ENCODE results near the gene ACVR2B. TPM values are rescaled to one million over a fixed set of nuclear protein-coding genes. Genes with fewer than 3 reads are reported as not detected.

The ACVR2B gene
- total RNA-seq, 1 donor from 2014 or later = 6.6 TPM

DNA sequence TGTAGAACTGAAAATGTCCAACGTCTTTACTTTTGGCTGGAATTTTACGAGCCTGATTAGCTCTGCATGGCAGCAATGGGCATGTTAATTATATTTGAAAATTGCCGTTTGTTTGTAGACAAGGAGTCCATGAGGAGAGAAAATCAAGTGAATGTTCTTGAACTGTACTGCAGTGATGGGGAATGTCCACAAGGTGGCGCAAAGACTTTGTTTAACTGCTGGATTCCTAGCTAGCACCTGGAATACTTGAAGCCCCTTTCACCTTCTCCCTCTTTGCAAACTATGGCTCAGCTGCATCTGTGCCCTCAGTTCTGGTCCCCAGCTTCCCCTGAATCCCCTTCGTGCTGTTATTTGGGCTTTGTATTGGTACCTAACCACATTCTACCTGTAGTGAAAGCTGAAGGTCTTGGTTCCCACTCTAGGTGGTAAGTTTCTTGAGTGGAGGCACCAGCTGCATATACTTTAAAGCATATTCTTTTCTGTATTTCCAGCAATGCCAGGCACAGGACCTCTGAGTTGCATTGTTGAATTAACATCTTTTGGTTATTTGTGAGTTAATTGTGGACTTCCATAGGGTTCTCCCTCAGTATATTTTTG lies 67.8 kb downstream of the ACVR2B start:
- TF ChIP-seq, protein P1, sequence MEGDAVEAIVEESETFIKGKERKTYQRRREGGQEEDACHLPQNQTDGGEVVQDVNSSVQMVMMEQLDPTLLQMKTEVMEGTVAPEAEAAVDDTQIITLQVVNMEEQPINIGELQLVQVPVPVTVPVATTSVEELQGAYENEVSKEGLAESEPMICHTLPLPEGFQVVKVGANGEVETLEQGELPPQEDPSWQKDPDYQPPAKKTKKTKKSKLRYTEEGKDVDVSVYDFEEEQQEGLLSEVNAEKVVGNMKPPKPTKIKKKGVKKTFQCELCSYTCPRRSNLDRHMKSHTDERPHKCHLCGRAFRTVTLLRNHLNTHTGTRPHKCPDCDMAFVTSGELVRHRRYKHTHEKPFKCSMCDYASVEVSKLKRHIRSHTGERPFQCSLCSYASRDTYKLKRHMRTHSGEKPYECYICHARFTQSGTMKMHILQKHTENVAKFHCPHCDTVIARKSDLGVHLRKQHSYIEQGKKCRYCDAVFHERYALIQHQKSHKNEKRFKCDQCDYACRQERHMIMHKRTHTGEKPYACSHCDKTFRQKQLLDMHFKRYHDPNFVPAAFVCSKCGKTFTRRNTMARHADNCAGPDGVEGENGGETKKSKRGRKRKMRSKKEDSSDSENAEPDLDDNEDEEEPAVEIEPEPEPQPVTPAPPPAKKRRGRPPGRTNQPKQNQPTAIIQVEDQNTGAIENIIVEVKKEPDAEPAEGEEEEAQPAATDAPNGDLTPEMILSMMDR (IDR thresholded peaks at IDR 0.05) = peak; percentile 91
- peaks cover 39% of the 10 kb centered on the region for H3K36me3 ChIP-seq
- no peaks in the 10 kb centered on the region for H3K27me3 ChIP-seq
- no peaks in the 10 kb centered on the region for H3K9me3 ChIP-seq
- intact Hi-C loops (cut with DNase I) = no loop called here
- H3K4me3 ChIP-seq = no peak overlapping the region
- ATAC-seq (peak; percentile 83), DNase-seq (no peak)
- H3K4me1 ChIP-seq = no peaks in the 10 kb centered on the region
- no peak overlapping the region for H3K27ac ChIP-seq

DNA sequence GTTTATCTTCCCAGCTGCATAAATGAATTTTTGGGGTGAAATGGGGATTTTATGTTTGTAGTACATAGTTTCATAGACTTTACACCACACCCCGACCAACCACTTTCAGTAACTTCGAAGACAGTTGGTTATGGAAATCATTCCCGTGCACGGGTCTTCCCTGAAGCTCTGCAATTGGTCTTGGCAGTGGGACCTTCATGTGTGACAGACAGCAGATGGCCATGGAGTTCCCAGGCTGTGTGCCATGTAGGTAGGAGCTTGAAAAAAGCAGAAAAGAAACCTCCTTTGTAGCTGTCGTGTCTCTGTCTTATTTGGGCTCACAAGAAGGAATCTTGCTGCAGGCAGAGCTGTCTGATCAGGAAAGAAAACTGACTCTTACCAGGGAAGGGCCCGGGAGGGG lies 68.3 kb downstream of the ACVR2B start:
- H3K36me3 ChIP-seq = peaks cover 39% of the 10 kb centered on the region
- no peaks in the 10 kb centered on the region for H3K27me3 ChIP-seq
- no peaks in the 10 kb centered on the region for H3K9me3 ChIP-seq
- ATAC-seq (no peak), DNase-seq (no peak)
- intact Hi-C loops (cut with DNase I) = no loop called here
- TF ChIP-seq, protein P1 (IDR thresholded peaks at IDR 0.05) = no peak
- no peak overlapping the region for H3K4me3 ChIP-seq
- H3K4me1 ChIP-seq = no peaks in the 10 kb centered on the region
- H3K27ac ChIP-seq = no peak overlapping the region

DNA sequence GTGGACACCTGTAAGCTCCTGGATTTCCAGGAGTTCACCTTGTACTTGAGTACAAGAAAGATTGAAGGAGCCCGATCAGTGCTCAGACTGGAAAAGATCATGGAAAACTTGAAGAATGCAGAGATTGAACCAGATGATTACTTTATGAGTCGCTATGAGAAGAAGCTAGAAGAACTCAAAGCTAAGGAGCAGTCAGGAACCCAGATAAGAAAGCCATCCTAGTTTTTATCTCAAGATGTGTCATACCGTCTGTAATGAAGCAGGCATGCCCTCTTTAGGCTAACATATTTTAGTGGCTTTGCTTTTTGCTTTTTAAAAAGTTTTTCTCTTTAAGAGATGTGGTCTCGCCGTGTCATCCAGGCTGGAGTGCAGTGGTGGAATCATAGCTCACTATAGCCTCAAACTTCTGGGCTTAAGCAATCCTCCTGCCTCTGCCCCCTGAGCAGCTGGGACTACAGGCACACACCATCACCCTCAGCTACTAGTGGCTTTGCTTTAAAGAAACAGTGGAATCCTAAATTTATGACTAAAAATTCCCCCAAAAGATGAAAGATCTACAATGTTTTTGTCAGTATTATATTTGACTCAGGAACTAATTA lies 70.5 kb downstream of the ACVR2B start:
- DNase-seq (no peak), ATAC-seq (no peak)
- H3K9me3 ChIP-seq = no peaks in the 10 kb centered on the region
- TF ChIP-seq, protein P1 (IDR thresholded peaks at IDR 0.05) = no peak
- H3K36me3 ChIP-seq = peaks cover 35% of the 10 kb centered on the region
- no peak overlapping the region for H3K4me3 ChIP-seq
- intact Hi-C loops (cut with DNase I) = no loop called here
- H3K27me3 ChIP-seq = no peaks in the 10 kb centered on the region
- no peak overlapping the region for H3K27ac ChIP-seq
- no peaks in the 10 kb centered on the region for H3K4me1 ChIP-seq

DNA sequence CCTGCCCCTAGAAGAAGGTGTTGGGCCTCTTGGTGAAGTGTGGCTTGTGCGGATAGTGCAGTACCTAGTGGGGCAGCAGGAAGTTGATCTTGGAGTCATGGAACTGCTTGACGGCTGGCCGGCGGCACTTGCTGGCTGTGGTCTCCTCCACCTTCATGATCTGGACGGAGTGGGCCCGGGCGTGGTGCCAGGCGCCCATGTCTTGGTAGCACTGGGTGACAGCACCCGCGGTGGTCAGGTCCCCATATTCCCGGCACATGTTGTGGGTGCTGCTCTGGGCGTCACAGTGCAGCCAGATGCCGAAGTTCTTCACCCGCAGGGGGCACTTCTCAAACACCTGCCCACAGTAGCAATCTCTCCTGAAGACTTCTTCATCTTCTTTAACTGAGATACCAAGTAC lies 73.1 kb downstream of the ACVR2B start:
- H3K27ac ChIP-seq = no peak overlapping the region
- DNase-seq (no peak), ATAC-seq (no peak)
- H3K27me3 ChIP-seq = no peaks in the 10 kb centered on the region
- no peaks in the 10 kb centered on the region for H3K9me3 ChIP-seq
- intact Hi-C loops (cut with DNase I) = no loop called here
- H3K4me3 ChIP-seq = no peak overlapping the region
- H3K4me1 ChIP-seq = no peaks in the 10 kb centered on the region
- TF ChIP-seq, protein P1 (IDR thresholded peaks at IDR 0.05) = no peak
- H3K36me3 ChIP-seq = peaks cover 32% of the 10 kb centered on the region

DNA sequence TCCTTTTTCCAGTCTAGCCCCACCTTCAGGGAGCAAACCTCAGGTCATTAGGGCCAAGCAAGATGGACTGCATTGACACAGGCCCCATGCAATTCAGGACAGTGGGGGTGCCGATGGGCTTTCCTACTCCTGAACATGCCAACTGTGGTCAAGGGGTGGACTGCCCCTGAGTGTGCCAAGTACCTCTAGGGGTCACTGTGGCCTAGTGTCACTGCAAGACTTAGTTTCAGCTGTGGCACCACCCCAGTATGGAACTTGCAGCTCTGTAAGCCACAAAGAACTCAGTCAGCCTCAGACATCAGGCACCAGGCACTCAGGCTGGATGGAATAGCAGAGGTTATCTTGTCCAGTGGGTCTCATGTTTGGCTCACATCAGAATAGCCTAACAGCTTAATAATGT lies 74.8 kb downstream of the ACVR2B start:
- Histone ChIP-seq H3K9me3 (no peaks in the 10 kb centered on the region), H3K4me3 (no peak overlapping the region), H3K27ac (no peak overlapping the region), H3K36me3 (peaks cover 27% of the 10 kb centered on the region), H3K4me1 (no peaks in the 10 kb centered on the region), H3K27me3 (no peaks in the 10 kb centered on the region)
- TF ChIP-seq, protein P1 (IDR thresholded peaks at IDR 0.05) = no peak
- ATAC-seq = peak; percentile 52
- intact Hi-C loops (cut with DNase I) = no loop called here
- DNase-seq = no peak
